ENCODE data around the gene GTPBP4. TPM values are rescaled to one million over a fixed set of nuclear protein-coding genes. Genes with fewer than 3 reads are reported as not detected.

GTPBP4 gene
- total RNA-seq, 1 donor from 2014 or later, result 59.2 TPM

DNA sequence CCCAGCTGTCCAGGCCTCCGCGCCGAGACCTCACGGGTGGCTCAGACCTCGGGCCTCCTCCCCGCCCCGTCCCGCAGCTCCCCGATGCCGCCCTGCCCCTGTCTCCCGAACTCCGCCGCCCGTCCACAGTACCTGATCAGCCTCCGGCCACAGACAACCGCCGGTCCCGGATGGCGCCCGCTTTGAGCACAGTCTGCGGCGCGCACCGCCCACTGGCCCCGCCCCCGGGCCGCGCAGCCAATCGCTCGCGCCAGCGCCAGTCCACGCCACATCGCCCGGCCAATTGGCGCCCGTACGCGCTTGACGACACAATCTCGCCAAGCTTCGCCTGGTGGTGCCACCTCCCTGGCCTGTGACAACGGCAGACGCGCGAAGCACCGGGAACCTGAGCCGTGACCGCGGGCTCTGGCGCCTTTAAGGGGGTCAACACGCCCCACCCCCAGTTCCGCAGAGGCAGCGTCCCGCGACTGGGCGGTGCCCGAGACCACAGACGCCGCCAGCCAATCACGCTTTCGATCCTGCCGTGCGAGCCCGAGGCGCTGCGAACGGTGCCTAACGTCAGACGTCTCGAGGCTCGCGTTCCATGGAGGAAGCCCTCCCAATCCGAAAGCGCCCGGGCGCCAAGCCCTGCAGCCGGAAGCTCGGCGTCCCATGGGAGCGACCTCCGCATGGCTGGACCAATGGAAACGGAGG, 60.6 kb downstream of the GTPBP4 start, which contains the start of gene IDI1:
Gene IDI1, minus strand, starts transcription at position 388 of the 693 bp plus-strand sequence. Its CDS starts 116 bp downstream, at position 272.
- H3K36me3 ChIP-seq (ENCODE audit: control insufficient read depth, insufficient read depth, low read length), result no peaks in the 10 kb centered on the region
- H3K4me3 ChIP-seq (ENCODE audit: low read depth, low read length), result peak within 1 kb of the TSS; percentile 90
- TF ChIP-seq, protein P1, sequence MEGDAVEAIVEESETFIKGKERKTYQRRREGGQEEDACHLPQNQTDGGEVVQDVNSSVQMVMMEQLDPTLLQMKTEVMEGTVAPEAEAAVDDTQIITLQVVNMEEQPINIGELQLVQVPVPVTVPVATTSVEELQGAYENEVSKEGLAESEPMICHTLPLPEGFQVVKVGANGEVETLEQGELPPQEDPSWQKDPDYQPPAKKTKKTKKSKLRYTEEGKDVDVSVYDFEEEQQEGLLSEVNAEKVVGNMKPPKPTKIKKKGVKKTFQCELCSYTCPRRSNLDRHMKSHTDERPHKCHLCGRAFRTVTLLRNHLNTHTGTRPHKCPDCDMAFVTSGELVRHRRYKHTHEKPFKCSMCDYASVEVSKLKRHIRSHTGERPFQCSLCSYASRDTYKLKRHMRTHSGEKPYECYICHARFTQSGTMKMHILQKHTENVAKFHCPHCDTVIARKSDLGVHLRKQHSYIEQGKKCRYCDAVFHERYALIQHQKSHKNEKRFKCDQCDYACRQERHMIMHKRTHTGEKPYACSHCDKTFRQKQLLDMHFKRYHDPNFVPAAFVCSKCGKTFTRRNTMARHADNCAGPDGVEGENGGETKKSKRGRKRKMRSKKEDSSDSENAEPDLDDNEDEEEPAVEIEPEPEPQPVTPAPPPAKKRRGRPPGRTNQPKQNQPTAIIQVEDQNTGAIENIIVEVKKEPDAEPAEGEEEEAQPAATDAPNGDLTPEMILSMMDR (IDR thresholded peaks at IDR 0.05; ENCODE audit: insufficient read depth, low read length, poor library complexity, severe bottlenecking), result no peak
- DNase-seq (ENCODE audit: low read depth), result peak; percentile 90
- no peaks in the 10 kb centered on the region for H3K27me3 ChIP-seq (ENCODE audit: control insufficient read depth, insufficient read depth, low read length)

DNA sequence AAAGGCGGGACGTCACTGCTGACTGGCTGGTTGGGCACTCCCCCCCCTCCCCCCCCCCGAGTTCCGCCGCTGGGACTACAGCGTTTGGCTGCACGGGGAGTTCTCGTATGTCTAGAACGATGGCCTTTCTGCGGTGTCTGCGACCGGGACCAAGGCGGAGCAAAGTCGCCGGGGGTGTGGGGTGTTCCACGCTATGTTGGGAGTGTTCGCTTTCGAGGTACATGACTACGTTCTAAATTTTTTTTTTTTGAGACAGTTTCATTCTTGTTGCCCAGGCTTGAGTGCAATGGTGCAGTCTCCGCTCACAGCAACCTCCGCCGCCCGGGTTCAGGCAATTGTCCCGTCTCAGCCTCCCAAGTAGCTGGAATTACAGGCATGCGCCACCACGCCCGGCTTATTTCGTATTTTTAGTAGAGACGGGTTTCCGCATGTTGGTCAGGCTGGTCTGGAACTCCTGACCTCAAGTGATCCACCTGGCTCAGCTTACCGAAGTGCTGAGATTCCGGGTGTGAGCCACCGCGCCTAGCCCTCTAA, 61.3 kb downstream of the GTPBP4 start:
- Histone ChIP-seq H3K36me3 (ENCODE audit: control insufficient read depth, insufficient read depth, low read length) (no peaks in the 10 kb centered on the region), H3K27me3 (ENCODE audit: control insufficient read depth, insufficient read depth, low read length) (no peaks in the 10 kb centered on the region), H3K4me3 (ENCODE audit: low read depth, low read length) (peak overlapping the region; percentile 90)
- TF ChIP-seq, protein P1 (IDR thresholded peaks at IDR 0.05; ENCODE audit: insufficient read depth, low read length, poor library complexity, severe bottlenecking), result no peak
- DNase-seq (ENCODE audit: low read depth), result no peak

GRCh38 chr10:1050145-1050544, 61.9 kb downstream of the GTPBP4 start:
- H3K4me3 ChIP-seq (ENCODE audit: low read depth, low read length), result peak overlapping the region; percentile 90
- no peak for DNase-seq (ENCODE audit: low read depth)
- TF ChIP-seq, protein P1 (IDR thresholded peaks at IDR 0.05; ENCODE audit: insufficient read depth, low read length, poor library complexity, severe bottlenecking), result no peak
- no peaks in the 10 kb centered on the region for H3K36me3 ChIP-seq (ENCODE audit: control insufficient read depth, insufficient read depth, low read length)
- H3K27me3 ChIP-seq (ENCODE audit: control insufficient read depth, insufficient read depth, low read length), result no peaks in the 10 kb centered on the region

GRCh38 chr10:1050554-1050953, 62.3 kb downstream of the GTPBP4 start:
- Histone ChIP-seq H3K4me3 (ENCODE audit: low read depth, low read length) (no peak overlapping the region), H3K27me3 (ENCODE audit: control insufficient read depth, insufficient read depth, low read length) (no peaks in the 10 kb centered on the region), H3K36me3 (ENCODE audit: control insufficient read depth, insufficient read depth, low read length) (no peaks in the 10 kb centered on the region)
- TF ChIP-seq, protein P1 (IDR thresholded peaks at IDR 0.05; ENCODE audit: insufficient read depth, low read length, poor library complexity, severe bottlenecking), result no peak
- no peak for DNase-seq (ENCODE audit: low read depth)

- Histone ChIP-seq H3K4me3 (ENCODE audit: low read depth, low read length) (no peak overlapping the region), H3K36me3 (ENCODE audit: control insufficient read depth, insufficient read depth, low read length) (no peaks in the 10 kb centered on the region), H3K27me3 (ENCODE audit: control insufficient read depth, insufficient read depth, low read length) (no peaks in the 10 kb centered on the region)
- no peak for DNase-seq (ENCODE audit: low read depth)
- TF ChIP-seq, protein P1 (IDR thresholded peaks at IDR 0.05; ENCODE audit: insufficient read depth, low read length, poor library complexity, severe bottlenecking), result no peak
Measured at GRCh38 chr10:1054684-1055083, 66.5 kb downstream of the GTPBP4 start.
